HepG2 (cell line): ENCODE results near the gene SEC63. TPM values are rescaled to one million over a fixed set of nuclear protein-coding genes. Genes with fewer than 3 reads are reported as not detected.

Experiments
- ATAC-seq: fragments of 200-7000 bp; cut with Tn5 transposase; 3 replicates; pipeline ENCODE4 v1.9.1; 2020; ENCODE audit warnings: mild to moderate bottlenecking, moderate library complexity
- BruUV-seq: library from RNA; stranded (reverse); fragments of 400-500 nt; replicated peaks from 2 replicates; lab custom pipeline; 2021; lab: Mats Ljungman, UMichigan
- CTCF ChIA-PET: fragments of 300-600 bp; formaldehyde crosslinking; extraction: SDS; loops from one replicate; lab custom pipeline; 2021; ENCODE audit warnings: low total read pairs, inconsistent platforms, low intra/inter-chr PET ratio; lab: Yijun Ruan, JAX
- POLR2A ChIA-PET: fragments of 350-600 bp; sonication (Branson Sonifier 250); formaldehyde crosslinking; loops from one replicate; lab custom pipeline; 2020; ENCODE audit warnings: antibody characterized with exemption, inconsistent platforms; lab: Yijun Ruan, JAX
- DNase-seq: peaks from one replicate; pipeline ENCODE4 v3.0.0-alpha.2; 2015; ENCODE audit warnings: low spot score
- FAIRE-seq: peaks from 3 replicates; lab custom pipeline; 2011; peaks lifted over from hg19 to GRCh38; lab: Jason Lieb, UNC
- H2AFZ ChIP-seq: one replicate; pipeline ENCODE4 v1.6.1; 2011; ENCODE audit warnings: low read length, inconsistent platforms
- H3K27ac ChIP-seq: fragments of 300-600 bp; 3 replicates; pipeline ENCODE4 v1.8.0; 2011; ENCODE audit warnings: mixed run types, mild to moderate bottlenecking, mixed read lengths, low read length, inconsistent platforms; ENCODE audit not compliant: insufficient read depth; ENCODE audit errors: extremely low read length
- H3K27me3 ChIP-seq, 2 experiments: fragments of 200-600 bp in 1 of 2; 2 replicates in 1 of 2; 3 replicates in 1 of 2; pipeline versions ENCODE4 v1.6.0 to v1.8.0; 2011; ENCODE audit warnings: low read length in 2 of 2, mild to moderate bottlenecking in 2 of 2, moderate library complexity in 2 of 2, inconsistent platforms in 1 of 2; ENCODE audit not compliant: insufficient read depth in 2 of 2, control insufficient read depth in 1 of 2
- H3K36me3 ChIP-seq, 2 experiments: fragments of 200-600 bp in 1 of 2; replicated peaks in 1 of 2; 2 replicates in 1 of 2; 3 replicates in 1 of 2; pipeline versions ENCODE4 v1.5.1 to v1.8.0; 2011; ENCODE audit warnings: low read length in 2 of 2, inconsistent platforms in 1 of 2; ENCODE audit not compliant: insufficient read depth in 2 of 2, control insufficient read depth in 1 of 2
- H3K4me1 ChIP-seq: 2 replicates; pipeline ENCODE4 v1.5.1; 2012; ENCODE audit warnings: low read length, inconsistent platforms; ENCODE audit not compliant: insufficient read depth
- H3K4me2 ChIP-seq: 2 replicates; pipeline ENCODE4 v1.6.0; 2011; ENCODE audit warnings: low read depth, low read length, inconsistent platforms
- H3K4me3 ChIP-seq, 3 experiments: fragments of 200-600 bp in 1 of 3; sonication (generic), shearing (Covaris generic) in 1 of 3; replicated peaks in 1 of 3; 2 replicates each; pipeline ENCODE4 v1.5.1; 2011 to 2016; ENCODE audit warnings: low read length in 3 of 3, inconsistent platforms in 2 of 3, low read depth in 2 of 3, mild to moderate bottlenecking in 2 of 3, control low read depth in 1 of 3, mixed read lengths in 1 of 3; ENCODE audit not compliant: insufficient read depth in 1 of 3
- H3K79me2 ChIP-seq: one replicate; pipeline ENCODE4 v1.6.1; 2011; ENCODE audit warnings: low read length, inconsistent platforms; ENCODE audit not compliant: insufficient read depth
- H3K9ac ChIP-seq: 2 replicates; pipeline ENCODE4 v1.6.0; 2011; ENCODE audit warnings: mild to moderate bottlenecking, low read depth, low read length, inconsistent platforms; ENCODE audit not compliant: insufficient read depth
- H3K9me3 ChIP-seq: 2 replicates; pipeline ENCODE4 v1.5.1; 2012; ENCODE audit warnings: mild to moderate bottlenecking, low read length
- H4K20me1 ChIP-seq: 2 replicates; pipeline ENCODE4 v1.6.0; 2011; ENCODE audit warnings: inconsistent platforms, mild to moderate bottlenecking, low read length, moderate library complexity; ENCODE audit not compliant: insufficient read depth
- CENPX ChIP-seq: sonication (generic); formaldehyde crosslinking; IDR thresholded peaks from 2 replicates; pipeline ENCODE4 v1.9.0; 2021; ENCODE audit warnings: mild to moderate bottlenecking, missing genetic modification reagents, moderate library complexity
- JUN ChIP-seq: sonication (generic); formaldehyde crosslinking; IDR thresholded peaks from 2 replicates; pipeline ENCODE4 v1.4.0; 2020; ENCODE audit warnings: mild to moderate bottlenecking, missing genetic modification reagents
- ZBTB3 ChIP-seq: sonication (generic); formaldehyde crosslinking; IDR thresholded peaks from 2 replicates; pipeline ENCODE4 v1.4.0; 2020; ENCODE audit warnings: low read depth, mild to moderate bottlenecking, moderate library complexity, missing genetic modification reagents, borderline replicate concordance
- ZBTB34 ChIP-seq: sonication (generic); formaldehyde crosslinking; IDR thresholded peaks from 2 replicates; pipeline ENCODE4 v1.8.0; 2022; ENCODE audit warnings: mild to moderate bottlenecking, missing genetic modification reagents
- ZNF646 ChIP-seq: sonication (generic); formaldehyde crosslinking; IDR thresholded peaks from 2 replicates; pipeline ENCODE4 v1.9.0; 2021; ENCODE audit warnings: mild to moderate bottlenecking, missing genetic modification reagents
- ZNF792 ChIP-seq: IDR thresholded peaks from 2 replicates; pipeline ENCODE4 v1.6.1; 2016
- ZNF841 ChIP-seq: sonication (generic); formaldehyde crosslinking; IDR thresholded peaks from 2 replicates; pipeline ENCODE4 v1.8.1; 2023; ENCODE audit warnings: missing genetic modification reagents, borderline replicate concordance
- WGBS: methylation state at CpG from one replicate; pipeline ENCODE4 v1.1.6; 2017; ENCODE audit warnings: low lambda C conversion rate; 5-methylcytosine and 5-hydroxymethylcytosine counted together
- in situ Hi-C: cut with HindIII; loops from 2 replicates; pipeline ENCODE4 v1.10.0; 2017; ENCODE audit warnings: low pct_unique_long_range_greater_than_20kb; ENCODE audit not compliant: extremely low pct_ligation_motif_present
- intact Hi-C: fragments of 100-400 bp; cut with micrococcal nuclease; formaldehyde crosslinking; loops from one replicate; pipeline ENCODE4 v1.10.0; 2022; ENCODE audit not compliant: unreplicated experiment
- polyA plus RNA-seq, 8 experiments: library from polyadenylated mRNA; depleted of rRNA in 3 of 8; stranded (reverse) in 7 of 8; unstranded in 1 of 8; fragments of >200 nt; fragmentation: Illumina TruSeq in 4 of 8; extraction: Trizol in 4 of 8; gene quantifications; 2 replicates each; pipeline versions ENCODE4 v1.2.1 to v1.2.3, GENCODE V29; 2011 to 2016; ENCODE audit warnings: low read depth in 4 of 8, missing spikeins in 1 of 8, mixed read lengths in 1 of 8; ENCODE audit not compliant: insufficient read depth in 1 of 8
- total RNA-seq, 5 experiments: library from RNA; depleted of rRNA; stranded (reverse); fragments of >200 nt; fragmentation: Illumina TruSeq; extraction: Trizol; gene quantifications; 2 replicates each; pipeline ENCODE4 v1.2.3, GENCODE V29; 2016; ENCODE audit warnings: low read depth in 1 of 5

SEC63 gene
- total and polyA plus RNA-seq, 2 of the 13 experiments (the other 11 are each of a cell fraction or from before 2014, with no cell fraction given): 20.2 to 45.9 TPM

- no peak overlapping the region for H2AFZ ChIP-seq
- in situ Hi-C loops: no loop called here
- no peak overlapping the region for H3K4me2 ChIP-seq
- BruUV-seq: no TSS peak
- TF ChIP-seq ZNF646 (CRISPR knock-in tag) (no peak), ZBTB3 (CRISPR knock-in tag) (no peak), ZNF792 (CRISPR knock-in tag) (no peak), CENPX (CRISPR knock-in tag) (no peak), ZBTB34 (CRISPR knock-in tag) (no peak), ZNF841 (CRISPR knock-in tag) (no peak), JUN (CRISPR knock-in tag) (no peak)
- TF ChIP-seq, all 625 proteins: peak for 0
- ATAC-seq (no peak), DNase-seq (no peak), FAIRE-seq (no peak)
- ChIA-PET CTCF (no interaction called here), POLR2A (no interaction called here)
- peaks cover 68% of the 10 kb centered on the region for H3K4me1 ChIP-seq
- peaks cover 3 to 48% of the 10 kb centered on the region in 2 experiments for H3K27me3 ChIP-seq
- no peaks in the 10 kb centered on the region for H3K36me3 ChIP-seq
- intact Hi-C loops: no loop called here
- H3K9ac ChIP-seq: no peak overlapping the region
- H3K27ac ChIP-seq: no peak overlapping the region
- no peaks in the 10 kb centered on the region for H3K79me2 ChIP-seq
- H3K9me3 ChIP-seq: no peaks in the 10 kb centered on the region
- H4K20me1 ChIP-seq: no peaks in the 10 kb centered on the region
- no peak overlapping the region for H3K4me3 ChIP-seq
- WGBS: 14% methylated on average over 2 of the region's 2 CpGs
These were observed 138.8 kb downstream of the SEC63 start for GRCh38 chr6:107819217-107819616.
